GM21447 (cell line): ENCODE measurements around the gene PHF20.
"Not testable (repeated sequence)": the region's sequence is repeated elsewhere in the genome, so short reads cannot be mapped to it uniquely, and the experiment has no call there.

Experiments used
- ATAC-seq: cut with Tn5 transposase; IDR thresholded peaks from one replicate; pipeline ENCODE4 v1.9.1; 2021; ENCODE audit not compliant: unreplicated experiment

The PHF20 gene

GRCh38 chr20:35738410-35739179 is 33.2 kb upstream of the PHF20 start:
- ATAC-seq: no peak

- no peak for ATAC-seq
Observed at GRCh38 chr20:35739294-35740163, 32.3 kb upstream of the PHF20 start.

GRCh38 chr20:35741892-35742740 is 29.7 kb upstream of the PHF20 start, which contains the start of gene RBM39:
Gene RBM39, minus strand, starts transcription at chr20:35742260. Its CDS starts 1,386 bp downstream, at chr20:35740874.
- ATAC-seq: peak; percentile 79

- ATAC-seq: no peak
Observed at GRCh38 chr20:35742741-35743523, 28.9 kb upstream of the PHF20 start.

GRCh38 chr20:35743693-35744491 is 27.9 kb upstream of the PHF20 start:
- ATAC-seq: no peak

- not testable (repeated sequence) for ATAC-seq
Observed at GRCh38 chr20:35744492-35744841, 27.3 kb upstream of the PHF20 start.

GRCh38 chr20:35750611-35751010 is 21.2 kb upstream of the PHF20 start:
- no peak for ATAC-seq

- no peak for ATAC-seq
Observed at GRCh38 chr20:35756404-35756803, 15.4 kb upstream of the PHF20 start.

- no peak for ATAC-seq
Observed at GRCh38 chr20:35757098-35757705, 14.6 kb upstream of the PHF20 start.

GRCh38 chr20:35761548-35761947 is 10.3 kb upstream of the PHF20 start:
- ATAC-seq: not testable (repeated sequence)

- no peak for ATAC-seq
Observed at GRCh38 chr20:35762461-35762860, 9.4 kb upstream of the PHF20 start.

- ATAC-seq: not testable (repeated sequence)
Observed at GRCh38 chr20:35764936-35765335, 6.9 kb upstream of the PHF20 start.

- ATAC-seq: no peak
Observed at GRCh38 chr20:35766843-35767242, 5.0 kb upstream of the PHF20 start.

- ATAC-seq: peak; percentile 64
Observed at GRCh38 chr20:35767683-35768481, 3.9 kb upstream of the PHF20 start.

GRCh38 chr20:35768731-35769664 is 2.8 kb upstream of the PHF20 start:
- no peak for ATAC-seq

GRCh38 chr20:35771367-35771688 is 487 bp upstream of the PHF20 start:
- no peak for ATAC-seq

- no peak for ATAC-seq
Observed at GRCh38 chr20:35772563-35773058, 796 bp downstream of the PHF20 start.
